ENCODE results near the gene VPS13D.

GRCh38 chr1:12305377-12305776, 75.5 kb downstream of the VPS13D start:
- TF ChIP-seq EZH2 (IDR thresholded peaks at IDR 0.05; ENCODE audit: borderline replicate concordance, low read depth, low read length, severe bottlenecking): no peak
- TF ChIP-seq, protein P1, sequence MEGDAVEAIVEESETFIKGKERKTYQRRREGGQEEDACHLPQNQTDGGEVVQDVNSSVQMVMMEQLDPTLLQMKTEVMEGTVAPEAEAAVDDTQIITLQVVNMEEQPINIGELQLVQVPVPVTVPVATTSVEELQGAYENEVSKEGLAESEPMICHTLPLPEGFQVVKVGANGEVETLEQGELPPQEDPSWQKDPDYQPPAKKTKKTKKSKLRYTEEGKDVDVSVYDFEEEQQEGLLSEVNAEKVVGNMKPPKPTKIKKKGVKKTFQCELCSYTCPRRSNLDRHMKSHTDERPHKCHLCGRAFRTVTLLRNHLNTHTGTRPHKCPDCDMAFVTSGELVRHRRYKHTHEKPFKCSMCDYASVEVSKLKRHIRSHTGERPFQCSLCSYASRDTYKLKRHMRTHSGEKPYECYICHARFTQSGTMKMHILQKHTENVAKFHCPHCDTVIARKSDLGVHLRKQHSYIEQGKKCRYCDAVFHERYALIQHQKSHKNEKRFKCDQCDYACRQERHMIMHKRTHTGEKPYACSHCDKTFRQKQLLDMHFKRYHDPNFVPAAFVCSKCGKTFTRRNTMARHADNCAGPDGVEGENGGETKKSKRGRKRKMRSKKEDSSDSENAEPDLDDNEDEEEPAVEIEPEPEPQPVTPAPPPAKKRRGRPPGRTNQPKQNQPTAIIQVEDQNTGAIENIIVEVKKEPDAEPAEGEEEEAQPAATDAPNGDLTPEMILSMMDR (IDR thresholded peaks at IDR 0.05; ENCODE audit: borderline replicate concordance, extremely low read depth, low read length, poor library complexity, severe bottlenecking): no peak
